ENCODE data around the gene ADAMTS8. TPM values are rescaled to one million over a fixed set of nuclear protein-coding genes. Genes with fewer than 3 reads are reported as not detected.

Gene ADAMTS8
- polyA plus RNA-seq, 2 of the 4 experiments (the other 2 are of a cell fraction), result 0.17 to 0.26 TPM

GRCh38 chr11:130389335-130389935 lies 39.0 kb downstream of the ADAMTS8 start:
- no peak for DNase-seq (ENCODE audit: low read depth in 1 of 2, low spot score in 1 of 2)
- no peaks in the 10 kb centered on the region for H3K9me3 ChIP-seq
- H3K27ac ChIP-seq, result no peak overlapping the region
- peak overlapping the region; percentile 45 for H3K4me2 ChIP-seq
- no peak overlapping the region for H3K4me3 ChIP-seq
- TF ChIP-seq HDAC2 (IDR thresholded peaks at IDR 0.05), result no peak
- TF ChIP-seq TP53 (CRISPR knock-in tag; IDR thresholded peaks at IDR 0.05), result no peak
- TF ChIP-seq MYC (IDR thresholded peaks at IDR 0.05; ENCODE audit: borderline replicate concordance, low read length), result no peak
- TF ChIP-seq ZFP36 (IDR thresholded peaks at IDR 0.05; ENCODE audit: borderline replicate concordance, partially characterized antibody), result no peak
- TF ChIP-seq HOXB5 (CRISPR knock-in tag; IDR thresholded peaks at IDR 0.05), result no peak
- TF ChIP-seq KDM5A (IDR thresholded peaks at IDR 0.05), result no peak
- TF ChIP-seq SREBF2 (IDR thresholded peaks at IDR 0.05), result no peak
- no peak for TF ChIP-seq RFX5 (IDR thresholded peaks at IDR 0.05)
- no peak for TF ChIP-seq POLR2AphosphoS2 (conservative IDR thresholded peaks at IDR 0.05; ENCODE audit: low read length)
- no peak for TF ChIP-seq EHF (CRISPR knock-in tag; IDR thresholded peaks at IDR 0.05)
- no peak for TF ChIP-seq BCL3 (IDR thresholded peaks at IDR 0.05)
- TF ChIP-seq POLR2A (IDR thresholded peaks at IDR 0.05; ENCODE audit: low read length), result no peak
- TF ChIP-seq FOXS1 (CRISPR knock-in tag; IDR thresholded peaks at IDR 0.05), result no peak
- TF ChIP-seq, protein P1, sequence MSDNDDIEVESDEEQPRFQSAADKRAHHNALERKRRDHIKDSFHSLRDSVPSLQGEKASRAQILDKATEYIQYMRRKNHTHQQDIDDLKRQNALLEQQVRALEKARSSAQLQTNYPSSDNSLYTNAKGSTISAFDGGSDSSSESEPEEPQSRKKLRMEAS (IDR thresholded peaks at IDR 0.05), result no peak
- no peak for TF ChIP-seq FOSL2 (IDR thresholded peaks at IDR 0.05)
- no peak for TF ChIP-seq FOSL2 (CRISPR knock-in tag; IDR thresholded peaks at IDR 0.05)
- no peak for TF ChIP-seq BHLHE40 (IDR thresholded peaks at IDR 0.05; ENCODE audit: low read depth, low read length)
- TF ChIP-seq PBX3 (IDR thresholded peaks at IDR 0.05), result no peak
- TF ChIP-seq ATOH8 (CRISPR knock-in tag; IDR thresholded peaks at IDR 0.05; ENCODE audit: low read depth), result no peak
- TF ChIP-seq REST (IDR thresholded peaks at IDR 0.05), result no peak
- H3K4me1 ChIP-seq, result 0 out of 3 replicates have a peak, but pooled peaks cover 8% of the 10 kb centered on the region
- ATAC-seq, result no peak; a peak in 1 of 6 replicates
- 73% methylated on average over 16 of the region's 16 CpGs for WGBS (ENCODE audit: missing lambda C conversion rate)
- FAIRE-seq, result no peak
- ChIA-PET POLR2A (no interaction called here), CTCF (interaction anchor here (0.6 to 2.3 kb wide), 14 partner anchors 10 to 513 kb away, joined by 3 to 16 read pairs (median 4); partner anchors contain the start of gene ADAMTS8)

GRCh38 chr11:130388607-130389205 lies 39.7 kb downstream of the ADAMTS8 start:
- FAIRE-seq (no peak), ATAC-seq (no peak), DNase-seq (ENCODE audit: low read depth in 1 of 2, low spot score in 1 of 2) (no peak)
- Histone ChIP-seq H3K4me2 (no peak overlapping the region), H3K9me3 (no peaks in the 10 kb centered on the region), H3K4me1 (0 out of 3 replicates have a peak, but pooled peaks cover 8% of the 10 kb centered on the region), H3K4me3 (no peak overlapping the region), H3K27ac (no peak overlapping the region)
- no peak for TF ChIP-seq EHF (CRISPR knock-in tag; IDR thresholded peaks at IDR 0.05)
- TF ChIP-seq RARB (CRISPR knock-in tag; IDR thresholded peaks at IDR 0.05), result no peak
- no peak for TF ChIP-seq ZFP36 (IDR thresholded peaks at IDR 0.05; ENCODE audit: borderline replicate concordance, partially characterized antibody)
- no peak for TF ChIP-seq HOXB5 (CRISPR knock-in tag; IDR thresholded peaks at IDR 0.05)
- no peak for TF ChIP-seq GATA3 (IDR thresholded peaks at IDR 0.05; ENCODE audit: borderline replicate concordance)
- 80% methylated on average over 11 of the region's 11 CpGs for WGBS (ENCODE audit: missing lambda C conversion rate)
- POLR2A ChIA-PET, result no interaction called here
- CTCF ChIA-PET, result interaction anchor here (0.7 to 2.3 kb wide), 4 partner anchors 25 to 514 kb away, joined by 3 to 16 read pairs (median 3); no protein-coding TSS in a partner anchor

Data from A549 (cell line).